Ureter (tissue), 1 donor: Measurements from ENCODE around the gene RNU1-3. TPM values are rescaled to one million over a fixed set of nuclear protein-coding genes. Genes with fewer than 3 reads are reported as not detected.
"Not testable (repeated sequence)": the region's sequence is repeated elsewhere in the genome, so short reads cannot be mapped to it uniquely, and the experiment has no call there.

Source experiments
- DNase-seq: peaks from one replicate; pipeline ENCODE4 v3.0.0-alpha.2; 2020; ENCODE audit warnings: low spot score
- total RNA-seq: library from RNA; stranded (reverse); gene quantifications from one replicate; pipeline ENCODE4 v1.2.4, GENCODE V29; 2023
- donor health status: DM: yes; HTN: yes; CAD: no.

Gene RNU1-3
- total RNA-seq, 1 donor from 2014 or later: 1,626 TPM

- DNase-seq: peak; percentile 46
Observed at GRCh38 chr1:16639091-16640031, 27.4 kb downstream of the RNU1-3 start.

GRCh38 chr1:16637941-16638778 lies 28.6 kb downstream of the RNU1-3 start:
- DNase-seq: peak; percentile 45

- DNase-seq: peak; percentile 49
Observed at GRCh38 chr1:16636551-16637195, 30.1 kb downstream of the RNU1-3 start.

- peak; percentile 36 for DNase-seq
Observed at GRCh38 chr1:16635959-16636358, 30.8 kb downstream of the RNU1-3 start.

- peak; percentile 44 for DNase-seq
Observed at GRCh38 chr1:16633540-16634282, 33.0 kb downstream of the RNU1-3 start.

GRCh38 chr1:16632044-16632850 lies 34.5 kb downstream of the RNU1-3 start:
- DNase-seq: peak; percentile 42

GRCh38 chr1:16631248-16632043 lies 35.3 kb downstream of the RNU1-3 start:
- peak; percentile 43 for DNase-seq

- peak; percentile 61 for DNase-seq
Observed at GRCh38 chr1:16630661-16631247, 36.0 kb downstream of the RNU1-3 start.

GRCh38 chr1:16629916-16630530 lies 36.7 kb downstream of the RNU1-3 start:
- DNase-seq: peak; percentile 55

- peak; percentile 56 for DNase-seq
Observed at GRCh38 chr1:16628361-16629111, 38.2 kb downstream of the RNU1-3 start.

GRCh38 chr1:16626409-16626983 lies 40.3 kb downstream of the RNU1-3 start:
- DNase-seq: peak; percentile 51

- DNase-seq: peak; percentile 54
Observed at GRCh38 chr1:16625497-16626408, 41.0 kb downstream of the RNU1-3 start.

- DNase-seq: peak; percentile 94
Observed at GRCh38 chr1:16623812-16624719, 42.7 kb downstream of the RNU1-3 start.

- not testable (repeated sequence) for DNase-seq
Observed at GRCh38 chr1:16623337-16623736, 43.4 kb downstream of the RNU1-3 start.

- DNase-seq: peak; percentile 56
Observed at GRCh38 chr1:16621681-16622315, 45.0 kb downstream of the RNU1-3 start.
